GM12878 (cell line): Measurements from ENCODE around the gene NKD2. TPM values are rescaled to one million over a fixed set of nuclear protein-coding genes. Genes with fewer than 3 reads are reported as not detected.

Experiments
- ATAC-seq: fragments of 200-7000 bp; cut with Tn5 transposase; 3 replicates; pipeline ENCODE4 v1.9.1; 2020; ENCODE audit warnings: mild to moderate bottlenecking, moderate library complexity
- BruUV-seq: library from RNA; stranded (reverse); fragments of 400-500 nt; replicated peaks from 2 replicates; lab custom pipeline; 2021; lab: Mats Ljungman, UMichigan
- CTCF ChIA-PET: fragments of 300-600 bp; sonication (Branson Sonifier 250); formaldehyde crosslinking; extraction: SDS; loops from one replicate; lab custom pipeline; 2021; ENCODE audit warnings: inconsistent platforms; lab: Yijun Ruan, JAX
- POLR2A ChIA-PET: fragments of 350-600 bp; formaldehyde crosslinking; extraction: SDS; loops from one replicate; lab custom pipeline; 2021; ENCODE audit warnings: inconsistent platforms; lab: Charles Lee
- RAD21 ChIA-PET: fragments of 300-600 bp; sonication (Branson Sonifier 250); formaldehyde crosslinking; loops from one replicate; lab custom pipeline; 2023; ENCODE audit warnings: antibody characterized with exemption; ENCODE audit not compliant: unreplicated experiment; lab: Charles Lee
- SMC1A ChIA-PET: fragments of 300-600 bp; sonication (Branson Sonifier 250); formaldehyde crosslinking; loops from one replicate; lab custom pipeline; 2023; ENCODE audit not compliant: unreplicated experiment, uncharacterized antibody; lab: Charles Lee
- DNase-seq: peaks from one replicate; pipeline ENCODE4 v3.0.0-alpha.2; 2011; ENCODE audit warnings: low read depth, low spot score
- FAIRE-seq: peaks from 3 replicates; lab custom pipeline; 2011; peaks lifted over from hg19 to GRCh38; lab: Jason Lieb, UNC
- H2AFZ ChIP-seq: 2 replicates; pipeline ENCODE4 v1.6.0; 2011; ENCODE audit warnings: low read depth, low read length, control low read depth; ENCODE audit not compliant: control insufficient read depth
- H3K27ac ChIP-seq: 2 replicates; pipeline ENCODE4 v1.5.1; 2011; ENCODE audit warnings: control low read depth; ENCODE audit not compliant: control insufficient read depth, insufficient read depth
- H3K27me3 ChIP-seq, 2 experiments: replicated peaks in 1 of 2; 2 replicates each; pipeline versions ENCODE4 v1.6.0 to v1.6.1; 2011; ENCODE audit warnings: low read length in 1 of 2; ENCODE audit not compliant: control insufficient read depth in 2 of 2, insufficient read depth in 2 of 2
- H3K36me3 ChIP-seq, 2 experiments: 2 replicates each; pipeline ENCODE4 v1.5.1; 2011; ENCODE audit warnings: low read length in 1 of 2; ENCODE audit not compliant: control insufficient read depth in 2 of 2, insufficient read depth in 2 of 2
- H3K4me1 ChIP-seq: 2 replicates; pipeline ENCODE4 v1.6.1; 2011; ENCODE audit warnings: mild to moderate bottlenecking, low read length, moderate library complexity, mixed read lengths; ENCODE audit not compliant: control insufficient read depth, insufficient read depth
- H3K4me2 ChIP-seq: 2 replicates; pipeline ENCODE4 v1.6.0; 2011; ENCODE audit warnings: control low read depth; ENCODE audit not compliant: control insufficient read depth, insufficient read depth
- H3K4me3 ChIP-seq: fragments of 200-600 bp; sonication (generic); 2 replicates; pipeline ENCODE4 v1.5.1; 2016
- H3K79me2 ChIP-seq: 2 replicates; pipeline ENCODE4 v1.6.0; 2011; ENCODE audit warnings: low read length; ENCODE audit not compliant: control insufficient read depth, insufficient read depth
- H3K9ac ChIP-seq: 2 replicates; pipeline ENCODE4 v1.8.0; 2011; ENCODE audit warnings: low read length, control low read depth, mixed read lengths; ENCODE audit not compliant: control insufficient read depth, insufficient read depth
- H3K9me3 ChIP-seq: replicated peaks from 3 replicates; pipeline ENCODE4 v1.5.1; 2011; ENCODE audit warnings: mild to moderate bottlenecking, low read length; ENCODE audit not compliant: control insufficient read depth, insufficient read depth
- H4K20me1 ChIP-seq: 2 replicates; pipeline ENCODE4 v1.6.0; 2011; ENCODE audit not compliant: control insufficient read depth, insufficient read depth
- CBX3 ChIP-seq: fragments of 200-600 bp; sonication (generic); IDR thresholded peaks from 2 replicates; pipeline ENCODE4 v1.6.1; 2016; ENCODE audit warnings: low read depth, borderline replicate concordance
- CUX1 ChIP-seq: IDR thresholded peaks from 2 replicates; pipeline ENCODE4 v1.6.1; 2012; ENCODE audit warnings: improper control_type of control experiment, low read depth, low read length; ENCODE audit not compliant: insufficient replicate concordance
- E2F8 ChIP-seq: fragments of 450-650 bp; IDR thresholded peaks from 2 replicates; pipeline ENCODE4 v1.6.1; 2018; ENCODE audit warnings: mild to moderate bottlenecking, low read depth, moderate library complexity; ENCODE audit not compliant: partially characterized antibody
- HDAC2 ChIP-seq: fragments of 200-600 bp; sonication (generic); IDR thresholded peaks from 2 replicates; pipeline ENCODE4 v1.6.1; 2017
- NBN ChIP-seq: fragments of 450-650 bp; IDR thresholded peaks from 2 replicates; pipeline ENCODE4 v1.6.1; 2016
- NFYB ChIP-seq: IDR thresholded peaks from 2 replicates; pipeline ENCODE4 v1.6.1; 2011; ENCODE audit warnings: low read depth, mild to moderate bottlenecking, low read length, improper control_type of control experiment, moderate library complexity; ENCODE audit not compliant: insufficient read depth
- RUNX3 ChIP-seq: IDR thresholded peaks from 2 replicates; pipeline ENCODE4 v1.6.1; 2012; ENCODE audit warnings: low read length, inconsistent platforms
- ZNF592 ChIP-seq: fragments of 450-650 bp; IDR thresholded peaks from 2 replicates; pipeline ENCODE4 v1.6.1; 2017; ENCODE audit warnings: mild to moderate bottlenecking, moderate library complexity
- WGBS: methylation state at CpG from one replicate; pipeline ENCODE4 v1.1.6; 2016; ENCODE audit warnings: low lambda C conversion rate; ENCODE audit not compliant: insufficient replicate concordance, insufficient coverage; ENCODE audit errors: missing lambda C conversion rate; 5-methylcytosine and 5-hydroxymethylcytosine counted together
- in situ Hi-C: fragments of 300-500 bp; cut with MboI; formaldehyde crosslinking; loops from 9 replicates; pipeline ENCODE4 v1.14.3; 2018; ENCODE audit warnings: mixed read lengths
- intact Hi-C: fragments of 100-400 bp; cut with micrococcal nuclease; formaldehyde crosslinking; loops from one replicate; pipeline ENCODE4 v1.14.2; 2022; ENCODE audit not compliant: unreplicated experiment
- polyA plus RNA-seq, 11 experiments: library from polyadenylated mRNA; depleted of rRNA in 4 of 11; unstranded in 6 of 11; stranded (reverse) in 5 of 11; fragments of >200 nt; fragmentation: Nextera tagmentation in 4 of 11; fragmentation: Illumina TruSeq in 1 of 11; extraction: Ambion mirVana in 4 of 11; extraction: Trizol in 1 of 11; gene quantifications; 1 replicate in 1 of 11; 2 replicates in 10 of 11; pipeline versions ENCODE4 v1.2.1 to v1.2.3, GENCODE V29; 2011 to 2016; ENCODE audit warnings: inconsistent platforms in 2 of 11, missing spikeins in 2 of 11, low read depth in 1 of 11
- total RNA-seq, 4 experiments: library from RNA; depleted of rRNA in 3 of 4; stranded (reverse); fragments of >200 nt in 3 of 4; fragmentation: Illumina TruSeq in 1 of 4; extraction: Trizol in 1 of 4; gene quantifications; 2 replicates each; pipeline versions ENCODE4 v1.2.1 to v1.2.3, GENCODE V29; 2013 to 2021

The NKD2 gene
- total and polyA plus RNA-seq, 10 of the 15 experiments (the other 5 are each of a cell fraction or from before 2014, with no cell fraction given), result 0.20 to 0.83 (median 0.26) TPM; not detected in 7

GRCh38 chr5:1003296-1003937, 5.2 kb upstream of the NKD2 start:
- RAD21 ChIA-PET, result no interaction called here
- Histone ChIP-seq H3K4me2 (no peak overlapping the region), H3K9me3 (no peaks in the 10 kb centered on the region), H4K20me1 (no peaks in the 10 kb centered on the region; the same call in 1 of the 2 replicates), H3K4me3 (no peak overlapping the region), H3K27me3 (peaks cover 8 to 9% of the 10 kb centered on the region in 2 experiments; a peak in 3 of 4 replicates), H3K9ac (no peak overlapping the region), H2AFZ (no peak overlapping the region), H3K4me1 (no peaks in the 10 kb centered on the region), H3K79me2 (no peaks in the 10 kb centered on the region), H3K36me3 (no peaks in the 10 kb centered on the region), H3K27ac (no peak overlapping the region)
- POLR2A ChIA-PET, result no interaction called here
- intact Hi-C loops (no loop called here), in situ Hi-C loops (no loop called here)
- ATAC-seq, result no peak
- DNase-seq, result no peak
- peak; percentile 23 for FAIRE-seq
- CTCF ChIA-PET, result no interaction called here
- BruUV-seq, result no TSS peak
- SMC1A ChIA-PET, result no interaction called here
- WGBS, result 55% methylated on average over 14 of the region's 21 CpGs
- TF ChIP-seq RUNX3, result no peak
- TF ChIP-seq NBN, result no peak
- TF ChIP-seq CUX1, result no peak
- no peak for TF ChIP-seq NFYB
- no peak for TF ChIP-seq ZNF592
- no peak for TF ChIP-seq E2F8
- no peak for TF ChIP-seq CBX3
- TF ChIP-seq HDAC2, result no peak
